HCT116 (cell line): ENCODE results near the gene CMC2. TPM values are rescaled to one million over a fixed set of nuclear protein-coding genes. Genes with fewer than 3 reads are reported as not detected.

Source experiments
- ATAC-seq: fragments of 200-7000 bp; cut with Tn5 transposase; 2 replicates; pipeline ENCODE4 v1.9.1; 2020; ENCODE audit warnings: mild to moderate bottlenecking, moderate library complexity
- BruUV-seq: library from RNA; stranded (reverse); fragments of 400-500 nt; replicated peaks from 2 replicates; lab custom pipeline; 2021; lab: Mats Ljungman, UMichigan
- CTCF ChIA-PET: fragments of 300-600 bp; sonication (Branson Sonifier 250); formaldehyde crosslinking; loops from one replicate; lab custom pipeline; 2021; ENCODE audit warnings: antibody characterized with exemption; lab: Charles Lee
- POLR2A ChIA-PET: fragments of 300-600, 350-600 bp; sonication (Branson Sonifier 250); formaldehyde crosslinking; loops from one replicate; lab custom pipeline; 2021; ENCODE audit warnings: antibody characterized with exemption; lab: Charles Lee
- RAD21 ChIA-PET, 2 experiments: fragments of 300-600 bp; sonication (Branson Sonifier 250); formaldehyde crosslinking; loops; one replicate each; lab custom pipeline; 2023; ENCODE audit warnings: low total read pairs in 2 of 2; ENCODE audit not compliant: uncharacterized antibody in 2 of 2, unreplicated experiment in 2 of 2, low non-redundant PET in 1 of 2; lab: Charles Lee
- DNase-seq: peaks from one replicate; pipeline ENCODE4 v3.0.0-alpha.2; 2010; ENCODE audit warnings: low read depth, low spot score
- H2AFZ ChIP-seq: fragments of 200-600 bp; shearing (Covaris generic), sonication (generic); 2 replicates; pipeline ENCODE4 v1.6.1; 2017; ENCODE audit warnings: low read depth, mixed run types, mixed read lengths, antibody characterized with exemption, low read length; ENCODE audit not compliant: poor library complexity, severe bottlenecking
- H3K27ac ChIP-seq: 2 replicates; pipeline ENCODE4 v1.5.1; 2012; ENCODE audit warnings: low read depth, low read length
- H3K27me3 ChIP-seq: fragments of 200-600 bp; sonication (generic); 2 replicates; pipeline ENCODE4 v1.6.1; 2016; ENCODE audit warnings: mixed run types, low read length, mixed read lengths; ENCODE audit not compliant: insufficient read depth
- H3K36me3 ChIP-seq, 2 experiments: fragments of 200-500 bp in 1 of 2; fragments of 200-600 bp in 1 of 2; sonication (Bioruptor generic) in 1 of 2; sonication (generic) in 1 of 2; 2 replicates each; pipeline versions ENCODE4 v1.5.1 to v1.6.1; 2014 to 2016; ENCODE audit warnings: low read length in 2 of 2, inconsistent platforms in 1 of 2, mixed read lengths in 1 of 2, mixed run types in 1 of 2; ENCODE audit not compliant: insufficient read depth in 2 of 2, control insufficient read depth in 1 of 2
- H3K4me1 ChIP-seq, 2 experiments: fragments of 200-600 bp in 1 of 2; sonication (generic) in 1 of 2; 2 replicates each; pipeline versions ENCODE4 v1.5.1 to v1.6.1; 2012 to 2017; ENCODE audit warnings: low read length in 2 of 2, inconsistent platforms in 1 of 2, mild to moderate bottlenecking in 1 of 2, mixed read lengths in 1 of 2, mixed run types in 1 of 2, moderate library complexity in 1 of 2; ENCODE audit not compliant: insufficient read depth in 2 of 2, control insufficient read depth in 1 of 2
- H3K4me2 ChIP-seq: fragments of 200-600 bp; sonication (generic); 2 replicates; pipeline ENCODE4 v1.6.1; 2017; ENCODE audit warnings: mixed run types, low read length, mixed read lengths
- H3K4me3 ChIP-seq, 2 experiments: fragments of 200-600 bp in 1 of 2; sonication (generic) in 1 of 2; replicated peaks in 1 of 2; 2 replicates each; pipeline ENCODE4 v1.5.1; 2011 to 2016; ENCODE audit warnings: low read length in 2 of 2, control low read depth in 1 of 2, low read depth in 1 of 2, mild to moderate bottlenecking in 1 of 2, mixed read lengths in 1 of 2, mixed run types in 1 of 2
- H3K79me2 ChIP-seq: fragments of 200-600 bp; sonication (generic); 2 replicates; pipeline ENCODE4 v1.6.1; 2017; ENCODE audit warnings: mild to moderate bottlenecking, mixed run types, low read length, moderate library complexity, mixed read lengths; ENCODE audit not compliant: insufficient read depth
- H3K9ac ChIP-seq: fragments of 200-600 bp; sonication (generic); 2 replicates; pipeline ENCODE4 v1.6.1; 2016; ENCODE audit warnings: low read length, mixed read lengths
- H3K9me2 ChIP-seq: fragments of 200-600 bp; sonication (generic), shearing (Covaris generic); 2 replicates; pipeline ENCODE4 v1.6.1; 2017; ENCODE audit warnings: mixed run types, mild to moderate bottlenecking, moderate library complexity; ENCODE audit not compliant: insufficient read depth
- H3K9me3 ChIP-seq, 2 experiments: fragments of 200-500 bp in 1 of 2; fragments of 200-600 bp in 1 of 2; sonication (Bioruptor generic) in 1 of 2; sonication (generic) in 1 of 2; 2 replicates each; pipeline ENCODE4 v1.6.1; 2014 to 2017; ENCODE audit warnings: low read length in 2 of 2, mixed read lengths in 2 of 2, inconsistent platforms in 1 of 2, low read depth in 1 of 2, mild to moderate bottlenecking in 1 of 2, mixed run types in 1 of 2, moderate library complexity in 1 of 2; ENCODE audit not compliant: control insufficient read depth in 1 of 2, insufficient read depth in 1 of 2
- H4K20me1 ChIP-seq: fragments of 200-600 bp; sonication (generic), shearing (Covaris generic); 2 replicates; pipeline ENCODE4 v1.6.1; 2017; ENCODE audit warnings: mixed run types, mild to moderate bottlenecking, moderate library complexity; ENCODE audit not compliant: insufficient read depth
- CBX3 ChIP-seq: IDR thresholded peaks from 2 replicates; pipeline ENCODE4 v1.6.1; 2012; ENCODE audit warnings: low read depth
- EZH2phosphoT487 ChIP-seq: fragments of 200-600 bp; IDR thresholded peaks from 2 replicates; pipeline ENCODE4 v1.6.1; 2018; ENCODE audit warnings: antibody characterized with exemption, borderline replicate concordance
- POLR2AphosphoS5 ChIP-seq: IDR thresholded peaks from 2 replicates; pipeline ENCODE4 v1.6.1; 2011; ENCODE audit warnings: mild to moderate bottlenecking, low read depth, low read length, moderate library complexity
- intact Hi-C: fragments of 100-400 bp; cut with micrococcal nuclease; formaldehyde crosslinking; loops from 2 replicates; pipeline ENCODE4 v1.10.0; 2022
- total RNA-seq: library from RNA; stranded (reverse); gene quantifications from one replicate; pipeline ENCODE4 v1.2.1, GENCODE V29; 2021; ENCODE audit not compliant: unreplicated experiment
- TF ChIP-seq, protein P1 (sequence below): IDR thresholded peaks from 2 replicates; pipeline ENCODE4 v1.6.1; 2012; ENCODE audit warnings: low read depth
- TF ChIP-seq, protein P2 (sequence below), 3 experiments: fragments of 200-600 bp in 1 of 3; sonication (generic) in 1 of 3; IDR thresholded peaks in 2 of 3; conservative IDR thresholded peaks in 1 of 3; 2 replicates each; pipeline ENCODE4 v1.5.1; 2012 to 2017; ENCODE audit warnings: low read depth in 2 of 3, low read length in 2 of 3, antibody characterized with exemption in 1 of 3, borderline replicate concordance in 1 of 3, control low read depth in 1 of 3, mild to moderate bottlenecking in 1 of 3, mixed read lengths in 1 of 3, mixed run types in 1 of 3, moderate library complexity in 1 of 3; ENCODE audit not compliant: insufficient read depth in 1 of 3

CMC2 gene
- total RNA-seq, 1 experiment from 2014 or later = 119 TPM

DNA sequence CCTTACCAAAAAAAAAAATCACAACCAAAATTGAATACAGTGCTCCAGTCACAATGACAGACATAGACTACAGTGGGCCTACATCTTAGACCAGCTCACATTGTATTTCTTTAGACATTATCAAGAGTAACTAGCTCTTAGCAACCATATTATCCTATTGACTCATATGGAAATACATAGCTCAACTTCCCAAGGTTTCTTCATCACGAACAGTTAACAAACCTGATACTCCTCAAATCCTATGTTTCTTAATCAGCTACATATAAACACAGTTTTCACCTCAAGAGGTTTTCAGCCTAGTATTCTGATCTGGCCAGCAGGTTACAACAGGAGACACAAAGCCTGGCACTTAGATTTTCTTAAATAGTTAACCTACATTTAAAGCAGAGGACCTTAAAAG lies 29.7 kb downstream of the CMC2 start (continued):
- no peak for TF ChIP-seq EZH2phosphoT487

DNA sequence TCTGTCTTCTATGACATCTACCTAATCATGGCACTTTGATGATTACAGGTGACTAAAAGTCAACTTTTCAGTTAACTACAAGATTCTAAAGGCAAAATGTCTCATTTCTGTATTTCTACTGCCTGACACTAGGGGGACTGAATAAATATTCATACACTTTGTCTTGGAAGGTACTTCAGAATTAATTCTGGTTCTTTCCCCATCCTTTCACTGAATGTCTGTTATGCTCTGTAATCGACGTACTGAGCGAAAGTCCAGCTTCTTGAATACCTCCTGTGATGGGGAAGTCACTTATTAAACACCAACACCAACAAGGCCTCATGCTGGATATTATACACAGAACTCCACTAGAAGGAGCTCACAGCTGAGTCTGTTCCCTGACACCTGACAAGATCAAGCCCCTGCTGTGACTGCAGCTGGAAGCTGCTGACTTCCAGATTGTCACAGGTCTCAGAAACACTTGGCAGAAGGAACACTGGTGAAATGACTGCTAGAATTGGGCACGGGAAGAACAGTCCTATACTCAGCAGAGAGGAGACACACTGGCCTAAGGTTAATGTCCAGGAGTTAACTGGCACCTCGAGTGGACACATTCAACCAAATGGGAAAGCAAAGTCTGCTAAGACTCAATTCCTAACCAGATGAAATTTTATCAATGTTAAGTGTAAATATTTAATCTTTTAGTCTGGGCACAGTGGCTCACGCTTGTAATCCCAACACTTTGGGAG lies 31.9 kb downstream of the CMC2 start:
- no peak overlapping the region for H3K4me3 ChIP-seq
- BruUV-seq = no TSS peak
- intact Hi-C loops = no loop called here
- TF ChIP-seq POLR2AphosphoS5 = no peak
- TF ChIP-seq, protein P1, sequence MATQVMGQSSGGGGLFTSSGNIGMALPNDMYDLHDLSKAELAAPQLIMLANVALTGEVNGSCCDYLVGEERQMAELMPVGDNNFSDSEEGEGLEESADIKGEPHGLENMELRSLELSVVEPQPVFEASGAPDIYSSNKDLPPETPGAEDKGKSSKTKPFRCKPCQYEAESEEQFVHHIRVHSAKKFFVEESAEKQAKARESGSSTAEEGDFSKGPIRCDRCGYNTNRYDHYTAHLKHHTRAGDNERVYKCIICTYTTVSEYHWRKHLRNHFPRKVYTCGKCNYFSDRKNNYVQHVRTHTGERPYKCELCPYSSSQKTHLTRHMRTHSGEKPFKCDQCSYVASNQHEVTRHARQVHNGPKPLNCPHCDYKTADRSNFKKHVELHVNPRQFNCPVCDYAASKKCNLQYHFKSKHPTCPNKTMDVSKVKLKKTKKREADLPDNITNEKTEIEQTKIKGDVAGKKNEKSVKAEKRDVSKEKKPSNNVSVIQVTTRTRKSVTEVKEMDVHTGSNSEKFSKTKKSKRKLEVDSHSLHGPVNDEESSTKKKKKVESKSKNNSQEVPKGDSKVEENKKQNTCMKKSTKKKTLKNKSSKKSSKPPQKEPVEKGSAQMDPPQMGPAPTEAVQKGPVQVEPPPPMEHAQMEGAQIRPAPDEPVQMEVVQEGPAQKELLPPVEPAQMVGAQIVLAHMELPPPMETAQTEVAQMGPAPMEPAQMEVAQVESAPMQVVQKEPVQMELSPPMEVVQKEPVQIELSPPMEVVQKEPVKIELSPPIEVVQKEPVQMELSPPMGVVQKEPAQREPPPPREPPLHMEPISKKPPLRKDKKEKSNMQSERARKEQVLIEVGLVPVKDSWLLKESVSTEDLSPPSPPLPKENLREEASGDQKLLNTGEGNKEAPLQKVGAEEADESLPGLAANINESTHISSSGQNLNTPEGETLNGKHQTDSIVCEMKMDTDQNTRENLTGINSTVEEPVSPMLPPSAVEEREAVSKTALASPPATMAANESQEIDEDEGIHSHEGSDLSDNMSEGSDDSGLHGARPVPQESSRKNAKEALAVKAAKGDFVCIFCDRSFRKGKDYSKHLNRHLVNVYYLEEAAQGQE = no peak
- TF ChIP-seq CBX3 = no peak
- TF ChIP-seq, protein P2, sequence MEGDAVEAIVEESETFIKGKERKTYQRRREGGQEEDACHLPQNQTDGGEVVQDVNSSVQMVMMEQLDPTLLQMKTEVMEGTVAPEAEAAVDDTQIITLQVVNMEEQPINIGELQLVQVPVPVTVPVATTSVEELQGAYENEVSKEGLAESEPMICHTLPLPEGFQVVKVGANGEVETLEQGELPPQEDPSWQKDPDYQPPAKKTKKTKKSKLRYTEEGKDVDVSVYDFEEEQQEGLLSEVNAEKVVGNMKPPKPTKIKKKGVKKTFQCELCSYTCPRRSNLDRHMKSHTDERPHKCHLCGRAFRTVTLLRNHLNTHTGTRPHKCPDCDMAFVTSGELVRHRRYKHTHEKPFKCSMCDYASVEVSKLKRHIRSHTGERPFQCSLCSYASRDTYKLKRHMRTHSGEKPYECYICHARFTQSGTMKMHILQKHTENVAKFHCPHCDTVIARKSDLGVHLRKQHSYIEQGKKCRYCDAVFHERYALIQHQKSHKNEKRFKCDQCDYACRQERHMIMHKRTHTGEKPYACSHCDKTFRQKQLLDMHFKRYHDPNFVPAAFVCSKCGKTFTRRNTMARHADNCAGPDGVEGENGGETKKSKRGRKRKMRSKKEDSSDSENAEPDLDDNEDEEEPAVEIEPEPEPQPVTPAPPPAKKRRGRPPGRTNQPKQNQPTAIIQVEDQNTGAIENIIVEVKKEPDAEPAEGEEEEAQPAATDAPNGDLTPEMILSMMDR (IDR thresholded peaks at IDR 0.05 in 2 of 3, conservative IDR thresholded peaks at IDR 0.05 in 1 of 3; ENCODE audit: borderline replicate concordance in 1 of 3, insufficient read depth in 1 of 3, low read depth in 2 of 3, low read length in 2 of 3) = peak; percentile 62 to 83 (median 70); a peak in 5 of 6 replicates
- H3K4me2 ChIP-seq = no peak overlapping the region
- H3K9me3 ChIP-seq = no peaks in the 10 kb centered on the region
- H3K4me1 ChIP-seq = peaks cover 10 to 22% of the 10 kb centered on the region in 2 experiments
- H3K9me2 ChIP-seq = no peaks in the 10 kb centered on the region
- POLR2A ChIA-PET = interaction anchor here (0.8 kb wide), 1 partner anchor 8 kb away, joined by 3 read pairs; no protein-coding TSS in a partner anchor
- CTCF ChIA-PET = interaction anchor here (0.6 to 1.3 kb wide), 10 partner anchors 9 to 224 kb away, joined by 3 to 5 read pairs (median 4); partner anchors contain the start of gene CENPN
- no peak overlapping the region for H3K9ac ChIP-seq
- no peak overlapping the region for H2AFZ ChIP-seq
- no peaks in the 10 kb centered on the region; the same call in 1 of the 2 replicates for H4K20me1 ChIP-seq
- H3K79me2 ChIP-seq = peaks cover 9% of the 10 kb centered on the region; the same call in 1 of the 2 replicates
- no peaks in the 10 kb centered on the region for H3K27me3 ChIP-seq
- peaks cover 4 to 10% of the 10 kb centered on the region in 2 experiments; a peak in 3 of 4 replicates for H3K36me3 ChIP-seq
- ATAC-seq = peak; percentile 64
- RAD21 ChIA-PET = interaction anchor here in 1 of 2 experiments (0.6 kb wide), 1 partner anchor 235 kb away, joined by 3 read pairs; no protein-coding TSS in a partner anchor
- peak; percentile 12 for DNase-seq
- H3K27ac ChIP-seq = peak overlapping the region; percentile 14; the same call in 1 of the 2 replicates
